NCI-H748 (cell line): ENCODE measurements around the gene TCF7L2.
A peak's percentile ranks its signal among the peaks of the same experiment; 100 is the strongest.

Source experiments
- DNase-seq: peaks from one replicate; lab custom pipeline; 2025; ENCODE audit not compliant: unreplicated experiment; lab: John Stamatoyannopoulos, UW

TCF7L2 gene

DNA sequence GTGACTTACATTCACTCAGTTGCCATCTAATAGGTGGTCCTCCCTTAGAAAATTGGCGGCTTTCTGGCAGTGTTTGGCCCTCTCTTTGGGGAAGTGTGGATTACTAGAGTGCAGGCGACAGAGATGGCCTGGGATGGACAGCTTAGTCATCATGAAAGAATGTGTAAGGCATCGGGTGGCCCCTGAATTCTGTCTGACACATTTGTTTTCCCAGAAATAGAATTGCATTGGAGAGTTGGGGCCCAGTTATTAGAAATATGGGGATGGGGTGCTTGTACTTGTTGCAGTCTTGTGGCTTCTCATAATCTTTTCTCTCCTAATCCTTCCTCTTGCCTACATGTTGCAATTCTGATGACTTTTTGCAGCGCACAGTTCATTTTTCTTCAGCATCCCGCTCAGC, 13.8 kb downstream of the TCF7L2 start:
- no peak for DNase-seq

- DNase-seq = no peak
Observed at GRCh38 chr10:112964482-112964881, 14.4 kb downstream of the TCF7L2 start.

DNA sequence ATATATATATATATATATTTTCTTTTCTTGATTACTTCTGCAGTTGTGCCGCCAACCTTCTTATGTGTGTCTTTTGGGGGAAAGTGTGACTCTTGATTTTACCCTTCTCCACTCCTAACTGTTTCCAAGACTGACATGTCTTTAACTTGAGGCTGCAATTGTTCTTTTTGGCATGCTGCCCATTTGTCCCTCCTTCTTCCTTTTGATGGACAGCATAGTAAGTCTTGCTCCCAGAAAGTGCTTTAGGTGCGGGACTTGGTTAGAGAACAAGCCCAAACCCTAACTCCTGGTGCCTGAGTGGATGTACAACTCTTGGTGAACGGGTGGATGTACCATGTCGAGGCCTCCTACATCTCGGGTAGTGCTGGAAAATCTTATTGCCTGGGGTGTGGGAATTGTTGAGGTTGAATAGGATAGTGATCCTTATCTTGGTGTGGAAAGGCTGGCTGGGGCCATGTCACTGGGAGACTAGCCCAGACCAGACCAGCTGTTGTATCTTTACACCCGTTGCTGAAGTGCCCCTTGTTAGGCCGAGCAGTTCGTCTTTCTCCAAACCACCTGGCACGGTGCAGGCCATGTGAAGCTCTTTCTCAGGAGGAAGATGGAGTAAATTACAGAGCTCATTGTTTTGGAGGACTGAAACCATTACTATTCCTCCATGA, 16.3 kb downstream of the TCF7L2 start:
- DNase-seq = no peak

DNA sequence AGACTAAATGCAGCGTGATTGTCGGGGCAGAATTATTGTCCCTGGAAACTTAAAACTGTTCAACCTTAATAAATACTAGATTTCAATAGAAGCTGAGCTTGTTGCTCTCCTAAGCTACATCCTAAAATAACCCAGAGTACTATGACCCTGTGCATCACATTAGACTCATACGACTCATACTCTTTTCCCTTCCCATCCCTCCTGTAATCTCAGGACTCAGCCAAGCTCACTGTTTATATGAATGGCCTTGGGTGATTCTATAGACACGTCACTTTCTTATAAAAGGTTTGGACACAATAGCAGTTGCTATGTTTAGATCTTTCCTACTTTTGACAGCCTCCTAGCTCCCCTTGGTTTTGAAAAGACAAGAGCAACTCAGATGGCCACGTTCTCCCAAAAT, 17.2 kb downstream of the TCF7L2 start:
- no peak for DNase-seq

DNA sequence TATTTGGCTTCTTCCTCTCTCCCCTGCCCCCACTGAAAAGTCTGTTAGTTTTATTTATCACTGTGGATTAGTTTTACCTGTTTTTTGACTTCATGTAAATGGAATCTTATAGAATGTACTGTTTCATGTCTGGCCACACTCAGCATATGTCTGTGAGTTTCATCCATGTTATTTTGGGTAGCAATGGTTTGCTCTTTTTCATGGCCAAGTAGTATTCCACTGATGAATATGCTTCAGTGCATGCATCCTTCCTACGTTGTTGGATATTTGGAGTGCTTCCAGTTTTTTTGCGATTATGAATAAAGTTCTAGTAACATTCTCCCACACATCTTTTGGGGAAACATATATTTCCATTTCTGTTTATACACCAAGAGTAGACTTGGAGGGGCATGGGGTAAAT, 19.1 kb downstream of the TCF7L2 start:
- no peak for DNase-seq

GRCh38 chr10:112969542-112969941, 19.5 kb downstream of the TCF7L2 start:
- DNase-seq = no peak

GRCh38 chr10:112970021-112970420, 20.0 kb downstream of the TCF7L2 start:
- peak; percentile 33 for DNase-seq

DNA sequence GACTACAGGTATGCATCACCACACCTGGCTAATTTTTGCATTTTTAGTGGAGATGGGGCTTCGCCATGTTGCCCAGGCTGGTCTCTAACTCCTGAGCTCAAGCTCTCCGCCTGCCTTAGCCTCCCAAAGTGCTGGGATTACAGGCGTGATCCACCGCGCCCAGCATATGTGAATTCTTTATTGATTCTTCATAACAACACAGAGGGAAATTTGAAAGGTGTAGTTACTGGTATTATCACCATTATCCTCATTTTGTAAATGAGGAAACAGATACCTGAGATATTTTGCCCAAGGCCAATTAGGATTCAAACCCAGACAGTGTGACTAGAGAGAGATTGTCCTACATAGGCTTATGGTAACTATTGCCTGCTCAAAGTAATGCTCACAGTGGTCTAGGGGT, 22.6 kb downstream of the TCF7L2 start:
- no peak for DNase-seq

GRCh38 chr10:112973046-112973445, 23.0 kb downstream of the TCF7L2 start:
- DNase-seq = no peak

DNA sequence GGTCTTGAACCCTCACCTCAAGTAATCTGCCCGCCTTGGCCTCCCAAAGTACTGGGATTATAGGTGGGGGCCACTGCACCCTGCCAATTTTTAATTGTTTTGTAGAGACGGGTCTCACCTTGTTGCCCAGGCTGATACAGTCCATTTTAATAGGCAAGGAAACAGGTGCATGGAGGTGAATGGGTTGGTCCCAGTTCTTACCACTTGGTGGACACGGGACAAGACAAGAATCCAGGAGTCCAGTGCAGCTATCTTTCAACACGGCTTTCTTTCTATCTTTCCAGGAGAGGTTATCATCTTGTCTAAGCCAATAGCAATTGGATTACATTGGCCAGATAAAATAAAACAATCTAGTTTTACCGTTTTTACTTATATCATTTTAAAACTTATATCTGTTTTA, 23.8 kb downstream of the TCF7L2 start:
- DNase-seq = no peak

GRCh38 chr10:112977426-112977898, 27.4 kb downstream of the TCF7L2 start:
- peak; percentile 41 for DNase-seq

DNA sequence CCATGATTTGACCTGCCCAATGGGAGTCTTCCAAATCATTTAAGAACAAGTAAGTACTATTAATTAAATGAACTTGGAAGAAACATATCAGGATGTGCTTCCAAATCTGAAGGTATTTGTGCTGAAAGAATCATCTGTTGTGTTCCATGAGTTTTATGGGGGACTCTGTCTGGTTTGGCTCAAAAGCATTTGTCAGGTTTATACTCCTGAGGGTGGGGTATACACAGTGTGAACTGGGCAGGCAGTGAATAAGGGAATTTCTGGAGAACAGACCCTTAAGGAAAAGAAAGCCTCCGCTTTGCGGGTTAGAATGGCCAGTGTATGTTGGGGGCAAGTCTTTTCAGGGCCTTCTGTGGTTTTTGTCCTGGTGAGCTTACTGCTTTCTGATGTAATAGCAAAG, 29.9 kb downstream of the TCF7L2 start:
- DNase-seq = no peak

DNA sequence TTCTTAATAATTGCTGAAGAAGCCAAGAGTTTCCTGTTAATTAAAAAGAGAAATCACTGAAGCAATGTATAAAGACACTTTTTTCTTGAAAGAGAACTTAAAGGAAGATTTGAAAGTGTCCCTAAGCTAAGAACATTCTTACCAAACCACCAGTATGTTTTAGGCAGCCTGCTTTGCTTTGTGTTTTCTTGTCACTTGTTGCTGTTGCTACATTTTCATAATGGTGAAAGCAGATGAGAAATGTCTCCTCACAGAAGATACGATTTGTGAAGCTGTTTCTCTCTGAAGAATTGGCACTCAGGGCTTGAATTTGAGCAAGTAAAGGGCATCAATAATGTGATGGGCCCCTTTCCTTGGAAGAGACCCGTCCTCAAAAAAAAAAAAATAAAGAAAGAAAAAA, 30.9 kb downstream of the TCF7L2 start:
- DNase-seq = no peak

- DNase-seq = no peak
Observed at GRCh38 chr10:112981553-112981952, 31.5 kb downstream of the TCF7L2 start.

- no peak for DNase-seq
Observed at GRCh38 chr10:112983444-112984056, 33.5 kb downstream of the TCF7L2 start.

- no peak for DNase-seq
Observed at GRCh38 chr10:112984756-112985155, 34.7 kb downstream of the TCF7L2 start.

DNA sequence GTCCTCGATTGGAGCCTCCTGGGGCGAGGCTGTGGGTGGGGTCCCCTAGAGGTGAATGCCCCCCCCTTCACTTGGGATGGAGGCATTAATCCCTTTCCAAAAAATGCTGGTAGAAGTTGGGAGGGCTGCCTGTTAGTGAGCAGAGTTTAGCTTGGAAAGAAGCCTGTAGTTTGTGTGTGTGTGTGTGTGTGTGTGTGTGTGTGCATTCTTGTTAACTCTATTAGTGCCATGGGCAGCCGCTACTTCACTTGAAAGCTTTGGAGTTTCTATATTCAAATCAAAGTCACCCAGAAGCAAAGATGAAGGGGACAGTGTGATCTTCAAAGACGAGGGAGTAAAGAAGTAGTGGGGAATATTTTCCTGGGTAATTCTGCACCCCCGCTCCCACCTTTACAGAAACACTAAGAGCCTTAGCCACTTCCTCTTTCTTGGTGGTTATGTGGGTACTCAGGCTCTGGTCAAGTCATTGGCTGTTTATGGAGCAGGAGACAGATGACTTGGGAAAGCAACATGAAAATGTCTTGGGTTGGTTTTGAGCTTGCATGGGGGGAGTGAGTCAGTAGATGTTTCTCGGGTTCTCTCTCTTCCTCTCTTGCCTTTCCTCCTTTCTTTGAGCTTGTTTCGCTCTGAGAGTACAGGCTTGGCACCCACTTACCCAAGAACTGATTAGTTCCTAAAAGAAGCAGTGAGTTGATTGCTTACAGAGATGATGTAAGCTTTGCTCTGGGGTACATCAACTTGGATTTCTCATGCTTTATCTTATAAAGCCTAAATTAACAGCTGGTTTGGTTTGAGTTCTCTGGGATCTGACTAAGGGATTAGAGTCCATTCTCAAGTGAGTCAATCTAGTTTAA, 35.9 kb downstream of the TCF7L2 start:
- DNase-seq = no peak

- no peak for DNase-seq
Observed at GRCh38 chr10:112986544-112987190, 36.6 kb downstream of the TCF7L2 start.

GRCh38 chr10:112988839-112989406, 38.9 kb downstream of the TCF7L2 start:
- no peak for DNase-seq

GRCh38 chr10:112989826-112990225, 39.8 kb downstream of the TCF7L2 start:
- no peak for DNase-seq

GRCh38 chr10:112990271-112990670, 40.2 kb downstream of the TCF7L2 start:
- DNase-seq = no peak
